ENCODE results near the gene PLXNA2. TPM values are rescaled to one million over a fixed set of nuclear protein-coding genes. Genes with fewer than 3 reads are reported as not detected.

PLXNA2 gene
- total and polyA plus RNA-seq, 3 donors from 2014 or later = 4.1 to 5.5 (median 4.7) TPM

- Histone ChIP-seq H3K27me3 (no peaks in the 10 kb centered on the region), H3K4me1 (peaks cover 5% of the 10 kb centered on the region), H3K36me3 (ENCODE audit: low read depth, missing control alignments) (no peaks in the 10 kb centered on the region), H3K27ac (no peak overlapping the region), H3K9me3 (no peaks in the 10 kb centered on the region), H3K4me3 (no peak overlapping the region)
- intact Hi-C loops (cut with DNase I; ENCODE audit: low total_unique reads) = no loop called here
- WGBS, 2 donors = 79 to 80% methylated on average over 3 of the region's 3 CpGs
- TF ChIP-seq, protein P1, sequence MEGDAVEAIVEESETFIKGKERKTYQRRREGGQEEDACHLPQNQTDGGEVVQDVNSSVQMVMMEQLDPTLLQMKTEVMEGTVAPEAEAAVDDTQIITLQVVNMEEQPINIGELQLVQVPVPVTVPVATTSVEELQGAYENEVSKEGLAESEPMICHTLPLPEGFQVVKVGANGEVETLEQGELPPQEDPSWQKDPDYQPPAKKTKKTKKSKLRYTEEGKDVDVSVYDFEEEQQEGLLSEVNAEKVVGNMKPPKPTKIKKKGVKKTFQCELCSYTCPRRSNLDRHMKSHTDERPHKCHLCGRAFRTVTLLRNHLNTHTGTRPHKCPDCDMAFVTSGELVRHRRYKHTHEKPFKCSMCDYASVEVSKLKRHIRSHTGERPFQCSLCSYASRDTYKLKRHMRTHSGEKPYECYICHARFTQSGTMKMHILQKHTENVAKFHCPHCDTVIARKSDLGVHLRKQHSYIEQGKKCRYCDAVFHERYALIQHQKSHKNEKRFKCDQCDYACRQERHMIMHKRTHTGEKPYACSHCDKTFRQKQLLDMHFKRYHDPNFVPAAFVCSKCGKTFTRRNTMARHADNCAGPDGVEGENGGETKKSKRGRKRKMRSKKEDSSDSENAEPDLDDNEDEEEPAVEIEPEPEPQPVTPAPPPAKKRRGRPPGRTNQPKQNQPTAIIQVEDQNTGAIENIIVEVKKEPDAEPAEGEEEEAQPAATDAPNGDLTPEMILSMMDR (IDR thresholded peaks at IDR 0.05) = no peak
- no peak for TF ChIP-seq POLR2A (IDR thresholded peaks at IDR 0.05)
- DNase-seq = no peak
Measured at GRCh38 chr1:208008534-208008933, 235.7 kb downstream of the PLXNA2 start.

GRCh38 chr1:208007938-208008342 lies 236.2 kb downstream of the PLXNA2 start:
- Histone ChIP-seq H3K4me1 (peaks cover 5% of the 10 kb centered on the region), H3K36me3 (ENCODE audit: low read depth, missing control alignments) (no peaks in the 10 kb centered on the region), H3K27me3 (no peaks in the 10 kb centered on the region), H3K9me3 (no peaks in the 10 kb centered on the region), H3K4me3 (no peak overlapping the region), H3K27ac (no peak overlapping the region)
- intact Hi-C loops (cut with DNase I; ENCODE audit: low total_unique reads) = no loop called here
- DNase-seq = no peak
- TF ChIP-seq POLR2A (IDR thresholded peaks at IDR 0.05) = no peak
- TF ChIP-seq, protein P1 (IDR thresholded peaks at IDR 0.05) = no peak
- WGBS, 2 donors = 81 to 89% methylated on average over 5 of the region's 5 CpGs

- no peak overlapping the region for H3K27ac ChIP-seq
- no peak overlapping the region for H3K4me3 ChIP-seq
- intact Hi-C loops (cut with DNase I; ENCODE audit: low total_unique reads) = no loop called here
- H3K9me3 ChIP-seq = no peaks in the 10 kb centered on the region
- no peak for TF ChIP-seq POLR2A (IDR thresholded peaks at IDR 0.05)
- TF ChIP-seq, protein P1 (IDR thresholded peaks at IDR 0.05) = no peak
- H3K36me3 ChIP-seq (ENCODE audit: low read depth, missing control alignments) = no peaks in the 10 kb centered on the region
- 68 to 71% methylated on average over 3 of the region's 3 CpGs for WGBS, 2 donors
- H3K27me3 ChIP-seq = no peaks in the 10 kb centered on the region
- peaks cover 5% of the 10 kb centered on the region for H3K4me1 ChIP-seq
- peak; percentile 55 for DNase-seq
Measured at GRCh38 chr1:208007319-208007937, 236.8 kb downstream of the PLXNA2 start.

DNA sequence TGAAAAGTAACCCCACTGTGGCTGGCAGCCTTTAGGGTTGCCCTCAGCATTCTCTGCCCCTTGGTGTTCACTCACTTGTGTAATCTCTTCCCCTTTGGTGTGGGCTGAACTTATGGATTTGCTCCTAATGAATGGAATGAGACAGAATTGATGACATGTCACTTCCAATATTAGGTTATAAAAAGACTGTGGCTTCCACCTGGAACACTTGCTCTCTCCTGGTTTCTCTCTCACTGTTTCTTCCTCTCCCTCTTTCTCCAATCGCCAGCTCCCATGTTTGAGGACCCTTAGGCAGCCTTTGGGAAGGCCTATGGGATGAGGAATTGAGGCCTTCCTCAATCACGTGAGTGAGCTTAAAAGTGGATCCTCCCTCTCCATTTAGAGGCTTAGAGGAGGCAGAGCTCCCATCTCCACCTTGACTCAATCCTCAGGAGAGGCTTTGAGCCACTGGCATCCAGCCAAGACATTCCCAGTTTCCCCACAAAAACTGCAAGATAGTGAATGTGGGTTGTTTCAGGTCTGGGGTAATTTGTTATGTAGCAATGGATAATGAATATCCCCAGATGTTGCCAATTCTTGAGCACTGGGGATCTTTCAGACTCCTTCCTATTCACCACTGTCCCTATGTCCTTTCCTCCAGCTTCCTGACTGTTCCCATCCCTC lies 237.8 kb downstream of the PLXNA2 start:
- peaks cover 5% of the 10 kb centered on the region for H3K4me1 ChIP-seq

More for the DNA sequence above, 237.8 kb downstream of the PLXNA2 start:
- no peak for DNase-seq
- intact Hi-C loops (cut with DNase I; ENCODE audit: low total_unique reads) = no loop called here
- TF ChIP-seq, protein P1 (IDR thresholded peaks at IDR 0.05) = no peak
- no peak for TF ChIP-seq POLR2A (IDR thresholded peaks at IDR 0.05)
- no peaks in the 10 kb centered on the region for H3K9me3 ChIP-seq
- H3K4me3 ChIP-seq = no peak overlapping the region
- 73 to 97% methylated on average over 2 of the region's 2 CpGs for WGBS, 2 donors
- H3K36me3 ChIP-seq (ENCODE audit: low read depth, missing control alignments) = no peaks in the 10 kb centered on the region
- H3K27ac ChIP-seq = no peak overlapping the region
- H3K27me3 ChIP-seq = no peaks in the 10 kb centered on the region
